ENCODE measurements around the gene RHOJ.

Gene RHOJ

DNA sequence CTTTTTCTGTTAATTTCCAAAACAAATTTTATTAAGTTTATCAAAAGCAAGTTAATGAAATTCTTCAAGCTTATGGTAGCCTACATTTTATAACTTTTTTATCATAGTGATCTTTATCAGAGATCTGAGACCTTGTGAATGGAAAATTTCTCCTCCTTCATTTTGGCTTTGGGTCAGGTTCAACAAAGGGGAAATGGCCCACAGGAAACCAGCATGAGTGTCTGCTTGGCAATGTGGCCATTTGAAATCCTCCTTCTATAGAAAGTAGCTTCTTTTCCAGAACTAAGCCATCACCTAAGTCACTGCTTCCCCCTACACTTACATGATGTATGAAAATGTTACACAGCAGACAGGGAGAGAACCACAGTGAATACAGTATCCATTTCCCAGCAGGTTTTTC, 1.6 kb downstream of the RHOJ start:
- no peak for DNase-seq (ENCODE audit: low spot score)

DNA sequence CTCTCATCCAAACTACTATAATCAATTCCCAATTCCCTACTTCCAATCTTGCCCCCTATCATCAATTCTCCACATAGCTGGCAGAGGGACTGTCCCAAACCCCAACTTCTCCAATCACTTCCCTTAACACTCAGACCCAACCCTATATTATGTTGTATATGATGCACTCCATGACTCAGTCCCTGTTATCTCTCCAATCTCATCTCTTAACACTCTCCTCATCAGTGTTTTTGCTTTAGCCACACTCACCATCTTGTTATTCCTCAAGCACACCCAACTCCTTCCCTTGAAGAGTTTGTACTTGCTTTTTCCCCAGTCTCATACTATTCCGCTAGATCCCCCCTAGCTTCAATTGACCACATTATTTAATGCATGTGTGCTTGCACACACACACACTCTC, 4.9 kb downstream of the RHOJ start:
- DNase-seq (ENCODE audit: low spot score): no peak

- DNase-seq (ENCODE audit: low spot score): no peak
These were observed 6.6 kb downstream of the RHOJ start for GRCh38 chr14:63210812-63211211.

- no peak for DNase-seq (ENCODE audit: low spot score)
These were observed 8.0 kb downstream of the RHOJ start for GRCh38 chr14:63212209-63212608.

GRCh38 chr14:63212776-63213500, 8.7 kb downstream of the RHOJ start:
- DNase-seq (ENCODE audit: low spot score): no peak

GRCh38 chr14:63214417-63215196, 10.4 kb downstream of the RHOJ start:
- DNase-seq (ENCODE audit: low spot score): no peak

DNA sequence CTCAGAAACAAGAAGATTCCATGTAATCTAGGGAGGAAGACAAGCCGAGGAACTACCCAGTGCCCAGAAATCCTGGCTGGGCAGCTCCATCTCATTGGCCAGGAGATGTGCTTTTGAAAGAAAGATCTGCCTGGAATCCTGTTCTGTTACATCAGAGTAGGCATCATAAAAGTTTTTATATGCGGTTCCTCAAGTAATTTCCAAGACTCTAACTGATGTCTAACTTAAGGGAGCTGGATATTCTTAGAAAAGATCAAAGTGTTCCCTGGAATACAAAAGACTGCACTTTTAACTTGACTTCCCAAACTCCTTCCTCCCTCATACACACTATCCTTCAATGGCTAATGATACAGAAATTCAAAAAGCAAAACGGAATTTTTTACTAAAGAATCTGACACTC, 16.3 kb downstream of the RHOJ start:
- DNase-seq (ENCODE audit: low spot score): no peak

- DNase-seq (ENCODE audit: low spot score): no peak
These were observed 19.4 kb downstream of the RHOJ start for GRCh38 chr14:63223596-63223995.

GRCh38 chr14:63224196-63224595, 20.0 kb downstream of the RHOJ start:
- no peak for DNase-seq (ENCODE audit: low spot score)

- DNase-seq (ENCODE audit: low spot score): no peak
These were observed 24.0 kb downstream of the RHOJ start for GRCh38 chr14:63228217-63228616.

GRCh38 chr14:63229330-63230059, 25.3 kb downstream of the RHOJ start:
- DNase-seq (ENCODE audit: low spot score): no peak

- DNase-seq (ENCODE audit: low spot score): no peak
These were observed 27.5 kb downstream of the RHOJ start for GRCh38 chr14:63231766-63232165.

GRCh38 chr14:63237791-63238190, 33.5 kb downstream of the RHOJ start:
- DNase-seq (ENCODE audit: low spot score): no peak

DNA sequence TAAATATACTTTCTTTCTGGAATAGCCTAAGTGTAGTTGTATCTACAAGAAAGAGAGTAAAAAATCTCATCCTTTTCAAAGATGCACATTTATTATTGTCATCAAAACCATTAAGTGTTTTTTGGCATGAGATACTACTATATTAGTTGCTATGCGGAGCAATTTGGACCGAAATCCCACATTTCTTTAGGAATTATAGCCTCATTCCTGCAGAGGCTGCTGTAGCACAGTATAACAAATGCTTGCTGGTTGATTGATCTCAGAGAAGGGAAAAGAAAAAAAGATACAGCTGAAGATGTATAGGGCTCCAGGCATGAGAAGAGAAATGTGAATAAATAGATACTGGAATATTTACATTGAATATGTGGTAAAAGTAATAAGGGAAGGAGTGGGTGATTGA, 36.0 kb downstream of the RHOJ start:
- DNase-seq (ENCODE audit: low spot score): no peak

DNA sequence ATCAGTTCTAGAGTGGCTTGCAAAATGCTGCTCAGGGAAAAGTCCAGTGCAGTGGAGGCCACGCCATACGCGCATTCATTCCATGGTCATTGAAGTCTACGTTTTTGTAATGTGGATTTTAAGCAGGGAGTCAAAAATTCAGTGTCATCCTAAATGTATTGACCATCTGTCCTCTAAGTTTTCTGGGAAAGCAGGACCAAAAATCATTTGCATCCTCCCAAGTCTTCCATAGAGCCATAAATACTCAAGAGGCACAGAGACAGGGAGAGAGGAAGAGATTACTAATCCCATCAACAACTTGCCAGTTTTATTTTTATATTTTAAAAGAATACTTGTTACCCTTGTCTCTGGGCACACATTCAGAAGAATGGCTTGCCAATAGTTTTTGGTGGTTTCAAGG, 36.9 kb downstream of the RHOJ start:
- no peak for DNase-seq (ENCODE audit: low spot score)

- DNase-seq (ENCODE audit: low spot score): no peak
These were observed 39.4 kb downstream of the RHOJ start for GRCh38 chr14:63243646-63244045.

- DNase-seq (ENCODE audit: low spot score): no peak
These were observed 41.6 kb downstream of the RHOJ start for GRCh38 chr14:63245893-63246292.

DNA sequence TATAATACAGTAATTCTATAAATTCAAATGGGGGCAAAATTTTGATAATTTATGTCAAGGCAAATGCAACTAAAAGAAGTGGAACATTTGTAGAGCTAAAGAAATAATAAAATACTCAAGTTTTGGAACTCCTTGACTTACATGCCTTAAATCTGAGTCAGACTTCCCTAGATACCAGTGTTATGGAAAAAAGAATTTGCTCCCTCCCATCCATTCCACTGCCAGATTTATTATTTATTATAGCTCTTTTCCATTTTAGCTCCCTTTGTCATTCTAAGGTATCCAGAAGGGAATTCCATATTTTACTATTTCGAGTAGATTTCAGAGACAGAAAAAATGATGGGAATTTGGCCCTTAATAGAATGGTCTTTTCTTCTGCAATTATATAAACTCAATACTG, 44.0 kb downstream of the RHOJ start:
- no peak for DNase-seq (ENCODE audit: low spot score)

- no peak for DNase-seq (ENCODE audit: low spot score)
These were observed 44.8 kb downstream of the RHOJ start for GRCh38 chr14:63249092-63249491.

GRCh38 chr14:63257299-63257698, 53.1 kb downstream of the RHOJ start:
- peak; percentile 59 for DNase-seq (ENCODE audit: low spot score)

DNA sequence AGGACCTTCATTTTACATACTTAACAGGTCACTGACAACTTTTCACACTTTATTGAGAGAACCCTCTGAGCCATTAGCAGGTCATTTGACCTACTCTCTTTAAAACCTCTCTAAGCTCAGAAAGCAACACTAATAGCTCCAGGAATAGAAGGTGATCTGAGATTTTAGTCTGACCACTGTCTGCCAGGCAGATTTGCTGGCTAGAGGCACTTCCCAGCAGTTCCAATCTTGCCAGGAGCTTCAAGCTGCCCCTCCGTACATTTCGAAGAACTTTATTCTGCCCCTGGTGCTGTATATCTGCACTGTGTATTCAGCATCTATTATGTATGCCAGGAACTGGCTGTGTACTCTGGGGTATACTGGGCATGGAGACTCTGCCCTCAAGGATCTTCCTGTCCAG, 58.2 kb downstream of the RHOJ start:
- DNase-seq (ENCODE audit: low spot score): no peak

DNA sequence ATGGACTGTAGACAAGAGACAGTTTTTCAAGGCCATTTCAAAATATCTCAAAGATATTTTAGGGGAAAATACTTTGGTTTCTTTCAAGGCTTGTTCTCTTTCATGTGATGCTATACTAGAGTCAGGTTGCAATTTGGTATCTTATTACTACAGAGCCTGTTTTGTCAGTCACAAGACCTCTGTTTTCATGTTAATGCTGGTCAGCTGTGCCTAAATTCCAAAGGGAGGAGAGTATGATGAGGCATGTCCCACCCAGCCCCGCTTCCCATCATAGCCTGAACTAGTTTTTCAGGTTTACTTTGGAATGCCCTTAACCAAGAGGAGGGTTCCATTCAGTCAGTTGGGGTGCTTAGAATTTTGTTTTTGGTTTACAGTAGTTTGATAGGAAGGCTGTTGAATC, 61.9 kb downstream of the RHOJ start:
- DNase-seq (ENCODE audit: low spot score): no peak

DNA sequence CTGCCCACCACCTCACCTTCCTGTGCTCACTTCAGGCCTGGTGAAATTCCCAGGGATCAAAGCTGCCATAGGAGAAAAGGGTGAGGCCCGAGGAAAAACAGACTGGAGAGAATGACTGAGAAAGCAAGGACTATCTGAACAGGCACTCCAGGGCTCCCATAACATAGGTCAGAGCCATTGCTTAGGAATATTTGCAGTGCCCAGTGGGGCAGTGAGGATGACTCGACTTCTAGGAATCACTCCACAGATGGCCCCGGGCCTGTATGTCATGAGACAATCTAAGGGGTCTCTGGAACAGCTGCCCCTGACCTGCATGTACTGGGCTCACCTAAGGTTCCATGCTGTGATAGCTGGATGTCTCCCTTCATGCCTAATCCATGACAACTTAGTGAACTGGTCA, 62.9 kb downstream of the RHOJ start:
- DNase-seq (ENCODE audit: low spot score): no peak

Measured in ecto neural progenitor cell (in vitro differentiated cells).